ENCODE data around the gene ZNF420.
"Not testable (repeated sequence)": the region's sequence is repeated elsewhere in the genome, so short reads cannot be mapped to it uniquely, and the experiment has no call there.

ZNF420 gene

DNA sequence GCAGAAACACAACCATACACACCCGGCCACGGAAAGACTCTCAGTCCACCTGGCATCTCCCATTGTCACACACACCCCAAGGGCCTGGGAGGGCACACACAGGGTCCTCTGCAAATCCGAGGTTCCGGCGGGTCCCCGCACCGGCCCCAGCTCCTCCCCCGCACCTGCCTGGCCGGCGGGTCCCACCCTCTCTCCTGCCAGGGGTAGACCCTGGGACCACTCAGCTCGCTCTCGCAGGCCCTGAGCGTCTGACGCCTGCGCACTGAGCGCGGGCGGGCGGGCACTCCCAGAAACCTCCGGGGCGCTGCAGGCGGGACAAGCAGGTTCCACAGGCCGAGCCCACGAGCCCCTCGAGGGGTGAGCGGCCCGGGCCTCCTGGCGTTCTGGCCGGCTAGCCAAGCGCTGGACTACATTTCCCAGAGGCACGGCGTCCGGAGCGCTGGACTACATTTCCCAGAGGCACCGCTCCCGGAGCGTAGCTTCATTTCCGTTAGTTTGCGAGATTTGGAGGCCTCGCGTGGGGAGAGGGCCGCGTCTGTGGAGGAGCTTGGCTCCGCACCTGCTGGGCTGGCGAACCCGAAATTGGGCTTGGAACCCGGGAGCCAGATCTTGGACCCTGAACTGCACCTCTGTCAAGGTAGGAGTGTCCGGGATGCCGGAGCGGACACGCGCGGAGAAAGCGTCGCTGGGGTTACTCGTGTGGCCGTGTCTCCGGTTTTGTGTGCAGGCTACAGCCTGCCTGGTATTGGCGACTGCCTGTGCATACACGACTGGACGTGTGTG, at the start of gene ZNF420:
TSS of gene ZNF420 (plus strand) at position 500 of the 783 bp plus-strand sequence. CDS start 10,686 bp downstream, outside the sequence.
- peak; percentile 91 for DNase-seq

DNA sequence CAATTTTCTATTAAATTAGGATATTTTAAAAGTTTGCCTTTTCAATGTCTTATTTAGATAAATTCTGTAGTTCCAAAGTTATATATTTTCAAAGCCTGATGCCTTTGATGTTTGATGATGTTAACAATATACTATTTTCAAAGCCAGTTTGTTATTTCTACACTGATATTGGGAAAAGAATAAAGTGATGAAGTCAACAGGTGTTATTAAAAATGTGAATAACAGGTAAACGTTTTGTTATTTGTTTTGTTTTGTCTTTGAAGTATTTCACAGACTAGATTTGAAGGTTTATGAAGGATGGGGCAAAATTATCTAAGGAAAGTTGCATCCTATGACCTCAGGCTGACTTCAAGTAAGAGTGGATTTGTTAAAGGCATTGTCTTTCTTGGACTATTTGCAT, 33.1 kb upstream of the ZNF420 start:
- no peak for DNase-seq

DNA sequence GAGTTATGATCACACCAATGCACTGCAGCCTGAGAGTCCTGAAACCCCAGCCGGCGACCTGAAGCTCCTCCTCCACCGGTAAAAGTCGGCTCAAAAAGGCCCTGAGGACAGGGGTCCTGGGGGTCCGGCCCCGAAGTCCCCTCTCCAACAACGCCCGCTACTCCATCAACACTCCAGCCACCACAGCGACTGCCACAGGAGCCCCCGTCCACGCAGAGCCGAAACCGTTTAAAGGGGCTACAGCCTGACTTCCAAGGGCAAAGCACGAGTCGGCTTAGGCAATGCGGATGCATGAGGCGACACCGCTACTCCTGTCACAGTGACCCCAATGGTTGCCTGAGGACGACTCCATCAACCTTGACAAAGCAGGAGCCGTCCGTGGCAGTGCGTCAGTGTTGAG, 22.9 kb upstream of the ZNF420 start:
- no peak for DNase-seq

DNA sequence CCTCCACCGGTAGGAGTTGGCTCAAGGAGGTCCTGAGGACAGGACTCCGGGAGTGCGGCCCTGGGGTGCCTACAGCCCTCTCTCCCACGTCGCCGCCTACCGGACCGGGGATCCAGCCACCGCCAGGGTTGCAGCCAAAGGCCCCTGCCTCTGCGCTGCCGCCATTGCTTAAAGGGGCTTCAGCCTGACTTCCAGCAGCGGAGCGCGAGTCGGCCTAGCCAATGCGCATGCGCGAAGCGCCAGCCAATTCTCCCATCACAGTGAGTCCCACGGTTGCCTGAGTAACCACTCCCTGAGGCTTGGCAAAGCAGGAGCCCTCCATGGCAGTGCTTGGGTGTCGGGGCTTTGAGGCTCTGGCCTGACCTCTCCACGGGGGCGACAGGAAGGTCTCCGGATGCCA, 21.5 kb upstream of the ZNF420 start:
- no peak for DNase-seq

DNA sequence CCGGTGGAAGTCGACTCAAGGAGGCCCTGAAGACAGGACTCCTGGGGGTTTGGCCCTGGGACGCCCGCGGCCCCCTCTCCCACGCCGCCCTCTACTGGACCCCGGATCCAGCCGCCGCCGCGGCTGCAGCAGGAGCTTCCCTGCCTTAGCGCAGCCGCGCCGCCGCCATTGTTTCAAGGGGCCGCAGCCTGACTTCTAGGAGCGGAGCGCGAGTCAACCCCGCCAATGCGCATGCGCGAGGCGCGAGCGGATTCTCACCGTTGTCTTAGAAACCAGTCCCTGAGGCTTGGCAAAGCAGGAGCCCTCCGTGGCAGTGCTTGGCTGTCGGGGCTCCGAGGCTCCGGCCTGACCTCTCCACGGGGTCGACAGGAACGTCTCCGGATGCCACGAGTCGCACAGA, 19.1 kb upstream of the ZNF420 start:
- DNase-seq: no peak

DNA sequence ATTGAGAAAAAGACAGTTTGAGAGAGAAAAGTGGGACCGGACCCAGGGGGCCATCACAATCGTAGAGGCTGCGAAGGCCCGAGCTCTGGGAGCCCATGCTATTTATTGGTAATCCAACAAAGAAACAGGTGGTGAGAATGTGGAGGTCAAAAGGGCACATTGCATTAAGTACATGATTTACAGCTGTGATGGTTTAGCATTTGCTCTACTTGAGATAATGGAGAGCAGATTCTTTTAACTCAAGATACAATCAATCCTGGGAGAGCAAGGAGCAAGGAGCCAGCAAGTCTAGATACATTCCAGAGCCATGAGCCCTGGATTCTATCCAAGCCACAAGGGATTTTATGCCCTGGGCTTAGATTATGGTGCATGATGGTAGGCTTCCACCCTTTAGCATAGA, 13.3 kb upstream of the ZNF420 start:
- DNase-seq: not testable (repeated sequence)

DNA sequence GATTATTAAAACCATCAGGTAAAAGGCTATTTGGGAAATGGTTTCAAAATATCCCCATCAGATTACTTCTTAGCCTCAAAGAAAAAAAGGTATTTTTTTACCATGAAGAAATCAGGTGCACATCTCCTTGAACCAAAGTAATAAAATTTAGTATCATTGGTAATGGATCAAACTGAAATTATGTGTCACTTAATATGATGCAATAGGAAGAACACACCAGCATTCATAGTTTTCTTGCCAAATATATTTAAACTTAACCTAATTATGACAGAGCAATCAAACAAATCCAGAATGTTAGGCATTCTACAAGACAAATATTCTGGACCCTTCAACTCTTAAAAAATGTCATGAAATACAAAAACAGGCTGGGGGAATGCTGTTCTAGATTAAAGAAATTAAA, 4.1 kb upstream of the ZNF420 start:
- DNase-seq: no peak

DNA sequence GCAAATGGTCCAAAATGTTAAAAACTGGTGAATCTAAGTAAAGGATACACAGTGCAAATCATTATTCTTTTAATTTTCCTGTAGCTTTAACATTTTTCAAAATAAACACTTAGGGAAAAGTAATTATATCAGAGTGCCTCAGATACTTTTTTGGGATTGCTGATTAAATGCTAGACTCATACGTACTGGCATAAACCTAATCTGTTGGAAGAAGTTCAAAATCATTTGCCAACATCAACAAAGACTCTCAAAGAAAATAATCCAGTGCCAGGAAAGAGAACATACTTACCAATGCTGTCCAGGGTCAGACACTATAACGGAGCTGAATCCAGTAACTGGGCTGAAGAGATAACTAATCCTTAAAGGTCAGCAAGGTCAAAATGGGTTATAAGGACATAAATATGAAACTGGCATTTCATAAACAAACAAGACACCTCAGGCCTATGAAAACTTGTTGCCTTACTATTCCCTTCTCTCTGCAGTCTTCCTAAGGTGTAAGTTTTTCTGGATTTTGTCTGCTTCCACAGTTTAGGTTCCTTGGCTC, 3.3 kb upstream of the ZNF420 start:
- no peak for DNase-seq

DNA sequence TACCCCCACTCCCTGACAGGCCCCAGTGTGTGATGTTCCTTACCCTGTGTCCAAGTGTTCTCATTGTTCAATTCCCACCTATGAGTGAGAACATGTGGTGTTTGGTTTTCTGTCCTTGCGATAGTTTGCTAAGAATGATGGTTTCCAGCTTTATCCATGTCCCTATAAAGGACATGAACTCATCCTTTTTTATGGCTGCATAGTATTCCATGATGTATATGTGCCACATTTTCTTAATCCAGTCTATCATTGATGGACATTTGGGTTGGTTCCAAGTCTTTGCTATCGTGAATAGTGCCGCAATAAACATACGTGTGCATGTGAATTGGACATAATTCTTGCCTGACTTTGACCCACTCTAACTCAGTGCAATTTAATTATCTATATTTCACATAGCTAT, 1.7 kb upstream of the ZNF420 start:
- DNase-seq: not testable (repeated sequence)

DNA sequence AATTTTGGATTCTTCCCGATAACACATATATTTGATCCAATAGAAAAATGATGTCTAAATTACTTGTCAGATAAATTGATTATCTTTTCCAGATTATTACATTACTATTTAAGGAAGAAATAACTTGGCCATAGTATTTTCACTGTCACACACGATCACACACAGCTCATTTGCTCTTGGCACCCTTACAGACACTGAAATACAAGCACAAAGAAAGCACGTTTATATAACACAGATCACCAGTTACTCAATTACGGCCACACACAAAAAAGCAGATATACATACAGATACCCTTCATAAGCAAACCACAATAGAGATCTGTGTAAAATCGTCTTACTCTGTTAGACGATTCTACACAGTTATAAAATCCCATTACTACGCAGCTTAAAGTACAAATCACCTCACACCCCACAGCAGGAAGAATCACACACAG, 716 bp upstream of the ZNF420 start:
- DNase-seq: no peak

DNA sequence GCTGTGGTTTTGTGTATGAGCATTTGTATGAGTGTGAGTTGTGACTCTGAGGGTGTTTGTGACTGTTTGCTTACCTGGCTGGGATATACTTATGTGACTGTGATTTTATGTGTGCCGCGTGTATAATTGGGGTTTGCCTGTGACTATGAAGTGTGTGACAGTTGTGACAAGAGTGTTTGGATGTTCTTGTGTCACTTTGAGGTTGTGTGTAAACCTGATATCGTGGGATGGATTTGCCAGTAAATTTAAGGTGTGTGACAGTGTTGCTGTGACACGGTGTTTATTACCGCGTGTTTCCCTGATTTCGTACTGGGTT, 442 bp downstream of the ZNF420 start:
- peak; percentile 5 for DNase-seq

DNA sequence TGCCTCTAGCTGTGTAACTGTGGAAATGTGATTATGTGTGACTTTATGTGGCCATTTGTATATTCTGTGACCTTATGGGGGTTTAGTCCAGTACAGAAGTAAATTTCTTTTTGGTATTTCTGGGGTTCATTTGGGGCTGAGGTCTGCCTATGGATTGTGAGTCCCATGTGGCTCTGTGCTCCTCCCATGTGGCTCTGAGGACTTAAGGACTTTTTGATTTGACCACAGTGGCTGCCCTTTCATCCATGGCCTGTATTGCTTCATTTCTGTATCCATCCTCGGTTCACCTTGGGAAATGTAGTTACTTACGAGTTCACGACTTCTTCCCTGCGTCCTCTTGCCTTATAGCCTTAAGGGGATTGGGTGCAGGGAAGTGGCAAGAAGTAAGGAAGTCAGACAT, 1.0 kb downstream of the ZNF420 start:
- DNase-seq: no peak

DNA sequence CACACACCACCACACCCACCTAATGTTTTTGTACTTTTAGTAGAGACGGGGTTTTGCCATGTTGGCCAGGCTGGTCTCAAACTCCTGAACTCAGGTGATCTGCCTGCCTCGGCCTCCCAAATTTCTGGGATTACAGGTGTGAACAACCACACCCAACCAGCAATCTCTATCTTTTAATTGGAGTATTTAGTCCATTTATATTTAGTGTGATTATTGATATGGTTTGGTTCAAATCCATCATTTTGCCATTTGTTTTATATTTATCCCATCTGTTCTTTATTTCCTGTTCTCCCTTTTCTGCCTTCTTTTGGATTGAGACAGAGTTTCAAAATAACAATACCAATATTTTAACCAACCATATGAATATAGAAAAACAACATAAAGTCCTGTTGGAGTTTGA, 4.1 kb downstream of the ZNF420 start:
- DNase-seq: no peak

DNA sequence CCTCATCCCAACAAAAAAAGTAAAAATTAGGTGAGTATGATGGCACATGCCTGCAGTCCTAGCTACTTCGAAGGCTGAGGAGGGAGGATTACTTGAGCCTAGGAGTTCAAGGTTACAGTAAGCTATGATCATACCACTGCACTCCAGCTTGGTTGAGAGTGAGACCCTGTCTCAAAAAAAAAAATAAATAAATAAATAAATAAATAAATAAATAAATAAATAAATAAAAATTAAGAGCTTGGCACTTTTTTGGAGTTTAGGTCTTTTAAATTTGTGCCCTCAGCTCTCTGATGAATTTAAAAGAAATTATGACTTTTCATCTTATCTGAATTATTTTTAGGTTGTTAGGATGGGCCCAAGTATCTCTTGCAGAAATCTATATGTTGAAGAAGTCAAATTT, 8.9 kb downstream of the ZNF420 start:
- no peak for DNase-seq

DNA sequence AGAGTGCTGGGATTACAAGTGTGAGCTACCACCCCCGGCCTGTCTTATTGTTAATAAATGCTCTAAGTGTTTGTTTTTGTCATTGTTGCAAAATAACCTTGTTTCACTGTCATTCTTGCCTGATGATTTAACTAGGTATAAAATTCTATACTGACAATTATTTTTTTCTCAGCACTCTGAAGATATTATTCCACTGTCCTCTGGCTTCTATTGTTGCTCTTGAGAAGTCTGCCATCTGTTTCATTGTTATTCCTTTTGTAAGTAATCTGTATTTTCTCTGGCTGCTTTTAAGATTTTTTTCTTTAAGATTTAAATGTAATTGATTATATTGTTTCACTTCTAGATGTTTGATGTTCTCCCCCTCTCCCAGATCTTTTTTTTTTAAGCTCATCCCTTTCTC, 17.6 kb downstream of the ZNF420 start:
- no peak for DNase-seq

DNA sequence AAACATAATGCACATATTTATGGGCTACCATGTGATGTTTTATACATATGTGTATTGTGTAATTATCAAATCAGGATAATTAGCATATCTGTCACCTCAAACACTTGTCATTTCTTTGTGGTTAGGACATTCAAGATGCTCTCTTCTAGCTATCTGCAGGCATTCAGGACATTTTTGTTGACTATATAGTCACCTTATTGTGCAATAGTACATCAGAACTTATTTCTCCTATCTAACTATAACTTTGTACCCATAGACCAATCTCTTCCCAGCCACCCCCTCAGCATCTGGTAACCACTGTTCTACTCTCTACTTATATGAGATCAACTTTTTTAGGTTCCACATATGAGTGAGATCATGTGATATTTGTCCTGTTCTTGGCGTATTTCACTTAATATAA, 20.3 kb downstream of the ZNF420 start:
- no peak for DNase-seq

DNA sequence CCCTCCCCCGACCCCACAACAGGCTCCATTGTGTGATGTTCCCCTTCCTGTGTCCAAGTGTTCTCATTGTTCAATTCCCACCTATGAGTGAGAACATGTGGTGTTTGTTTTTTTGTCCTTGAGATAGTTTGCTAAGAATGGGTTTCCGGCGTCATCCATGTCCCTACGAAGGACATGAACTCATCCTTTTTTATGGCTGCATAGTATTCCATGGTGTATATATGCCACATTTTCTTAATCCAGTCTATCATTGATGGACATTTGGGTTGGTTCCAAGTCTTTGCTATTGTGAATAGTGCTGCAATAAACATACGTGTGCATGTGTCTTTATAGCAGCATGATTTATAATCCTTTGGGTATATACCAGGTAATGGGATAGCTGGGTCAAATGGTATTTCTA, 25.9 kb downstream of the ZNF420 start:
- DNase-seq: not testable (repeated sequence)

DNA sequence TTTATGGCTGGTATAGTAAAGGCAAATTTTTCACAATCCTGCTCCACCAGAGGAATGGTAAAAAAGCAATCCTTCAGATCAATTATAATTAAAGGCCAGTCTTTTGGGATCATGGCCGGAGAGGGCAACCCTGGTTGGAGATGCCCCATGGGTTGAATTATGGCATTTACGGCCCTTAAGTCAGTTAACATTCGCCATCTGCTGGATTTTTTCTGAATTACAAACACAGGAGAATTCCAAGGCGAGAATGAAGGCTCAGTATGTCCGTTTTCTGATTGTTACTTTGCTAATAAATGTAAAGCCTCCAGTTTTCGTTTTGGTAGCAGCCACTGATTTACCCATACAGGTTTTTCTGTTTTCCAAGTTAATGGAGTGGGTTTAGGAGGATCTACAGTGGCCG, 33.5 kb downstream of the ZNF420 start:
- DNase-seq: not testable (repeated sequence)

DNA sequence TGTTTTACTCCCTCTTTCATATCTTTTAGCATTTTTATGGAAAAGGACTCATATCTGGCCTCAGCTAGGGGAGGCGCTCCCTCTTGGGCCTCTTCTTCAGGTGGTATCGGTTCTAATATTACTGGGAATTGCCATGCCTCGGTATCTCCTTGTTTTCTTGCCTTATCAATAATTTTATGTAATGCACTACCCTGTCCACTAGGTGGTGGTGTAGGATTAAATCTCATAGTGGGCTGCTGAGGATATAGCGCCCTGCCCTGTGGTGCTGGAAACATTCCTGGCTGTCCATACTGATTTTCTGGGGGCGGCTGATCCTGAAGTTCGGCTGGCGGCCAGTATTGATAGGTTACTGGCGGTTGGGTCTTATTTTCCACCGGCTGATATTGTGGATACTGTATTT, 35.8 kb downstream of the ZNF420 start:
- no peak for DNase-seq

DNA sequence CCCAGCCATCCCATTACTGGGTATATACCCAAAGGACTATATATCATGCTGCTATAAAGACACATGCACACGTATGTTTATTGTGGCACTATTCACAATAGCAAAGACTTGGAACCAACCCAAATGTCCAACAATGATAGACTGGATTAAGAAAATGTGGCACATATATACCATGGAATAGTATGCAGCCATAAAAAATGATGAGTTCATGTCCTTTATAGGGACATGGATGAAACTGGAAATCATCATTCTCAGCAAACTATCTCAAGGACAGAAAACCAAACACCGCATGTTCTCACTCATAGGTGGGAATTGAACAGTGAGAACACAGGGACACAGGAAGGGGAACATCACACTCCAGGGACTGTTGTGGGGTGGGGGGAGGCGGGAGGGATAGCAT, 43.9 kb downstream of the ZNF420 start:
- DNase-seq: not testable (repeated sequence)

DNA sequence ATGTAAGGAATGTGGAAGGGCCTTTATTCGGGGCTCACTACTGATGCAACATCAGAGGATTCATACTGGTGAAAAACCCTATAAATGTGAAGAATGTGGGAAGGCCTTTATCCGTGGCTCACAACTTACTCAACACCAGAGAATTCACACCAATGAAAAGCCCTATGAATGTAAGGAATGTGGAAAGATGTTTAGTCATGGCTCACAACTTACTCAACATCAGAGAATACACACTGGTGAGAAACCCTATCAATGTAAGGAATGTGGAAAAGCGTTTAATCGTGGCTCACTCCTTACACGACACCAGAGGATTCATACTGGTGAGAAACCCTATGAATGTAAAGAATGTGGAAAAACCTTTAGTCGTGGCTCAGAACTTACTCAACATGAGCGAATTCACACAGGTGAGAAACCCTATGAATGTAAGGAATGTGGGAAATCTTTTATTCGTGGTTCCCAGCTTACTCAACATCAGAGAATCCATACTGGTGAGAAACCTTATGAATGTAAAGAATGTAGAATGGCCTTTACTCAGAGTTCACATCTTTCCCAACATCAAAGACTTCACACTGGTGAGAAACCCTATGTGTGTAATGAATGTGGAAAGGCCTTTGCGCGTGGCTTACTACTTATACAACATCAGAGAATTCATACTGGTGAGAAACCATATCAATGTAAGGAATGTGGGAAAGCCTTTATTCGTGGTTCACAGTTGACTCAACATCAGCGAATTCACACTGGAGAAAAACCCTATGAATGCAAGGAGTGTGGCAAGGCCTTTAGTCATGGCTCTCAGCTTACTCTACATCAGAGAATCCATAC, 50.0 kb downstream of the ZNF420 start:
- no peak for DNase-seq

DNA sequence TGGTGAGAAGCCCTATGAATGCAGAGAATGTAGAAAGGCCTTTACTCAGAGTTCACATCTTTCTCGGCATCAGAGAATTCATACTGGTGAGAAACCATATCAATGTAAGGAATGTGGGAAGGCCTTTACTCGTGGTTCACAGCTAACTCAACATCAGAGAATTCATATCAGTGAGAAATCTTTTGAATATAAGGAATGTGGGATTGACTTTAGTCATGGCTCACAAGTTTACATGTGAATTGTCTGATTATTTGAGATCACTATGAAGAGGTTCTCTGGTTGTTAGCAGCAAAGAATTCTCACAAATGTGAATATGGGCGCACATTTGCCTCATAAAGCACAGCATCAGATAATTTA, 50.6 kb downstream of the ZNF420 start:
- no peak for DNase-seq

DNA sequence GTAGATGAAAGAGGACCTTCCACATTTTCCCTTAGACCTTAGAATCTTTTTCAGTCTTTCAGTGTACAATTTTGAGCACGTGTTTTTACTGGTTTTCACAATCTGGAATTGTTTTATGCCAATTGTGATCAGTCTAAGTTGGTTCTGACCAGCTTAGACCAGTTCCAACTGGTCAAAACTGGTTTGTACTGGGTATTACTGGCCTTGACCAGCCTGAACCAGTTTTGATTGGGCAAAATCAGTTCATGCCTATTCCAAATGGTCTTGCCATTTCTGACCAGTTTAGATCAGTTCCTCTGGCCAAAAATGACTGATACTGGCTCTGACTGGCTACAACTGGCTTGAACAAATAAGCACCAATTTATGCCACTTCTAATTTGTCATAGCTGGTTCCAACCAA, 57.9 kb downstream of the ZNF420 start:
- DNase-seq: no peak

DNA sequence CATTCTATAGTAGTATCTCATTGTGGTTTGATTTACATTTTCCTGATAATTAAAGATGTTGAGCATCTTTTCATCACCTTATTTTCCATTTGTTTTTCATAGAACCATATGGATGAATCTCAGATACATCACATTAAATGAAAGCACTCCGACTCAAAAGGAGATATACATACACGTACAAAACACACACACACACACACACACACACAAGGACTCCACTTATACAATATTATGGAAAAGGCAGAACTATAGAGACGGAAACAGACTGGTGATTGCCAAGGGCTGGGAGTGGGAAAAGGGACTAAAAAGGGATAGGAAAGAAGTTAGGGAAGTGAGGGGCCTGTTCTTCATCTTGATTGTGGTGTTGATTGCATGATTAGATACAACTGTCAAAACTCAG, 70.0 kb downstream of the ZNF420 start:
- no peak for DNase-seq
